ENCODE measurements around the gene IFIT3.

IFIT3 gene

GRCh38 chr10:89363729-89364442 is 36.1 kb downstream of the IFIT3 start:
- no peak for DNase-seq

GRCh38 chr10:89364531-89364930 is 36.7 kb downstream of the IFIT3 start:
- no peak for DNase-seq

GRCh38 chr10:89367529-89367928 is 39.7 kb downstream of the IFIT3 start:
- DNase-seq: no peak

- DNase-seq: no peak
Measured at GRCh38 chr10:89368129-89368528, 40.3 kb downstream of the IFIT3 start.

- DNase-seq: no peak
Measured at GRCh38 chr10:89369156-89370105, 41.6 kb downstream of the IFIT3 start.

- DNase-seq: no peak
Measured at GRCh38 chr10:89371079-89371478, 43.3 kb downstream of the IFIT3 start.

GRCh38 chr10:89371987-89372386 is 44.2 kb downstream of the IFIT3 start:
- no peak for DNase-seq

- DNase-seq: no peak
Measured at GRCh38 chr10:89373916-89374711, 46.3 kb downstream of the IFIT3 start.

- no peak for DNase-seq
Measured at GRCh38 chr10:89374713-89375141, 46.9 kb downstream of the IFIT3 start.

GRCh38 chr10:89377705-89378637 is 50.2 kb downstream of the IFIT3 start, which contains the start of gene IFIT1B:
IFIT1B (plus strand) TSS chr10:89378056; CDS start chr10:89378136, 80 bp downstream.
- no peak for DNase-seq

GRCh38 chr10:89379103-89379502 is 51.3 kb downstream of the IFIT3 start:
- DNase-seq: no peak

GRCh38 chr10:89382757-89383156 is 55.0 kb downstream of the IFIT3 start:
- no peak for DNase-seq

GRCh38 chr10:89384474-89385340 is 56.9 kb downstream of the IFIT3 start:
- no peak for DNase-seq

- no peak for DNase-seq
Measured at GRCh38 chr10:89388806-89389205, 61.0 kb downstream of the IFIT3 start.

GRCh38 chr10:89389254-89389653 is 61.5 kb downstream of the IFIT3 start:
- no peak for DNase-seq
